Left ventricle myocardium superior (tissue), 1 donor: Measurements from ENCODE around the gene MRPS17. TPM values are rescaled to one million over a fixed set of nuclear protein-coding genes. Genes with fewer than 3 reads are reported as not detected.
"Not testable (repeated sequence)": the region's sequence is repeated elsewhere in the genome, so short reads cannot be mapped to it uniquely, and the experiment has no call there.

Source experiments
- ATAC-seq: fragments of 200-7000 bp; cut with Tn5 transposase; one replicate; pipeline ENCODE4 v1.9.1; 2020; ENCODE audit warnings: mild to moderate bottlenecking, moderate library complexity
- DNase-seq: peaks from one replicate; pipeline ENCODE4 v3.0.0-alpha.2; 2020
- intact Hi-C: fragments of 100-400 bp; cut with micrococcal nuclease; formaldehyde crosslinking; loops from one replicate; pipeline ENCODE4 v1.11.0; 2022
- long read RNA-seq: library from polyadenylated mRNA; unstranded; transcript quantifications from one replicate; pipeline ENCODE4 v2.0.0, GENCODE V29; 2021
- total RNA-seq: library from RNA; stranded (reverse); fragmentation: NEBNext Ultra II Directional; extraction: Animal tissue kit (Norgen Biotek cat#: 25700); gene quantifications from one replicate; pipeline ENCODE4 v1.2.1, GENCODE V29; 2021
- donor health status: DM: no; HTN: yes; CAD: no; lungs with severe emphysema.

MRPS17 gene
- total RNA-seq, result 23.2 TPM
- long read RNA-seq, transcript MRPS17-201 (3 exons, 1,845 nt), result major isoform, 22 of 25 reads
- long read RNA-seq, partial matches to known transcripts, result 0 of 25 reads
- long read RNA-seq, other reads (novel, unspliced or antisense), result 3 of 25 reads

GRCh38 chr7:55951637-55952351 lies at the start of gene MRPS17:
Gene MRPS17 (plus strand): TSS chr7:55951877. CDS start chr7:55953196, 1,319 bp downstream.
- ATAC-seq (peak; percentile 100), DNase-seq (peak; percentile 95)
- intact Hi-C loops, result no loop called here

- intact Hi-C loops, result no loop called here
- DNase-seq, result no peak
- ATAC-seq, result no peak
Observed at GRCh38 chr7:55903985-55904759, 47.5 kb upstream of the MRPS17 start.

GRCh38 chr7:55912748-55913158 lies 38.9 kb upstream of the MRPS17 start:
- ATAC-seq (no peak), DNase-seq (no peak)
- intact Hi-C loops, result no loop called here

- intact Hi-C loops, result no loop called here
- no peak for DNase-seq
- ATAC-seq, result no peak
Observed at GRCh38 chr7:55917771-55918170, 33.9 kb upstream of the MRPS17 start.

- DNase-seq (no peak), ATAC-seq (no peak)
- intact Hi-C loops, result no loop called here
Observed at GRCh38 chr7:55928006-55928767, 23.5 kb upstream of the MRPS17 start.

DNA sequence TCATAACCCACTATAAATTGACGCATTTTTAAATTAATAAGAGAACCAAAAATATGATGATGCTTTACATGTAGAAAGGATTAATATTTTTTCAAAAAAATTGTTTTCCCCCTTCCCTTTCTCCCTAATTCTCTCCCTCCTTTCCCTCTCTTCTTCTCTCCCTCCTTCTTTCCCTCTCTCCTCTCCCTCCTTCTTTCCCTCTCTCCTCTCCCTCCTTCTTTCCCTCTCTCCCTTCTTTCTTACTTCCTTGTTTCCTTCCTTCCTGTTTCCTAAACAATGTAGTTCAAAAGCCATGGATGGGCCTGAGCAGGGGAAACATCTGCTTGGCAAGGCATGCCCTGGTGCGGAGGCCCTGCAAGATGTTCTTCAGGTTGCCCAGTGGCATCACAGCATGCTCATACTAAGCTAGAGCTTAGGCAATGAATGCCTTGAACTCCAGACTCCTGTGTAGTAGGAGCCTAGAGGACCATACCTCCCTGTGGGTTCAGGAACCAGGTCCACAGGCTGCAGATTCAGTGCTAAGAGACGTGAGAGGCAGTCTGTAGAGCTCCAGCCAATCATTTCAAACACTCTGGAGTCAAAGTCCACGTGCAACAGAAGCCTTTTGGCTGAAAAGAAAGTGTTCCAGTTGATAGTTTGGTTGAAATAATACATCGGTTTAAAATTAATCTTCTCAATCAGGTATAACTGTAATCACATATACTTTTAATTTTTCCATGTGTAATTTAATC lies 20.1 kb upstream of the MRPS17 start:
- ATAC-seq (no peak), DNase-seq (no peak)
- intact Hi-C loops, result no loop called here

- DNase-seq (no peak), ATAC-seq (no peak)
- intact Hi-C loops, result no loop called here
Observed at GRCh38 chr7:55939514-55940123, 12.1 kb upstream of the MRPS17 start.

DNA sequence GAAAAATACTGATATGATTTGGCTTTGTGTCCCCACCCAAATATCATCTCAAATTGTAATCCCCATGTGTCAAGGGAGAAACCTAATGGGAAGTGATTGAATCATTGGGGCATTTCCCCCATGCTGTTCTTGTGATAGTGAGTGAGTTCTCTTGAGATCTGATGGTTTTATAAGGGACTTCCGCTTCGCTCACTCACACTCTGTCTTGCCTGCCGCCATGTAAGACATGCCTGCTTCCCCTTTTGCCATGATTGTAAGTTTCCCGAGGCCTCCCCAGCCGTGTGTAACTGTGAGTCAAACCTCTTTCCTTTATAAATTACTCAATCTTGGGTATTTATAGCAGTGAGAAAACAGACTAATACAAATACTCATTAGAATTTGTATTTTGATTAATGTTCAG lies 5.1 kb upstream of the MRPS17 start:
- ATAC-seq, result no peak
- intact Hi-C loops, result no loop called here

DNA sequence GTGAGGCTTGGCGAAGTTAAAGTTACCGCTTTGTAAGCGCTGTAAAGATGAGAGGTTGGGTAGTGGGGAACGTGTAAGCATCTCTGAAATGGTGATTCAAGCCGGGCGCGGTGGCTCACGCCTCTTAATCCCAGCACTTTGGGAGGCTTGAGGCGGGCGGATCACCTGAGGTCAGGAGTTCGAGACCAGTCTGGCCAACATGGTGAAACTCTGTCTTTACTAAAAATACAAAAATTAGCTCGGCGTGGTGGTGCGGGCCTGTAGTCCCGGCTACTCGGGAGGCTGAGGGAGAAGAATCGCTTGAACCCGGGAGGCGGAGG lies 635 bp downstream of the MRPS17 start:
- ATAC-seq, result not testable (repeated sequence)

More for the DNA sequence above, 5.1 kb upstream of the MRPS17 start:
- no peak for DNase-seq

GRCh38 chr7:55953707-55954475 lies 2.2 kb downstream of the MRPS17 start:
- ATAC-seq (no peak), DNase-seq (no peak)
- intact Hi-C loops, result no loop called here

More for the DNA sequence above, 635 bp downstream of the MRPS17 start:
- DNase-seq, intact Hi-C loops: not testable (repeated sequence)

GRCh38 chr7:55957190-55957589 lies 5.5 kb downstream of the MRPS17 start:
- intact Hi-C loops, result no loop called here
- ATAC-seq (no peak), DNase-seq (no peak)

DNA sequence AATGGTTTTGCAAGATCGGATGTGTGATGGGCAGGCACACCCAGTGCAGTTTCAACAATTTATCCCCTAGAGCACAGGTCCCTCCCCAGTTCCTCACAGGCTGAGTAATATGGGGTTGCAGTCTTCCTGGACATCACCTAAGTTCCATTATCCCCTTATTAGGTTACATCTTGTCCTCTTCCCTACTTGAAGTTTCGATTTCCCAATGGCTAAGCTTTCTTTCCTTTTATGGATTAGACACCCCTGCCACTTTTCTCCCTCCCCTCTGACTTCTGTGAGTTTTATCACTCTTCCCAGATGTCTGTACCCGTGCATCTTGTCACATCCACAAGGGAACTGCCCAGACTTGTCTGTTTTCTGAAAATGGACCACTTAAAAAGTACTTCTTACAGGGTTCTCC lies 10.3 kb downstream of the MRPS17 start:
- intact Hi-C loops, result no loop called here
- no peak for ATAC-seq
- DNase-seq, result no peak

DNA sequence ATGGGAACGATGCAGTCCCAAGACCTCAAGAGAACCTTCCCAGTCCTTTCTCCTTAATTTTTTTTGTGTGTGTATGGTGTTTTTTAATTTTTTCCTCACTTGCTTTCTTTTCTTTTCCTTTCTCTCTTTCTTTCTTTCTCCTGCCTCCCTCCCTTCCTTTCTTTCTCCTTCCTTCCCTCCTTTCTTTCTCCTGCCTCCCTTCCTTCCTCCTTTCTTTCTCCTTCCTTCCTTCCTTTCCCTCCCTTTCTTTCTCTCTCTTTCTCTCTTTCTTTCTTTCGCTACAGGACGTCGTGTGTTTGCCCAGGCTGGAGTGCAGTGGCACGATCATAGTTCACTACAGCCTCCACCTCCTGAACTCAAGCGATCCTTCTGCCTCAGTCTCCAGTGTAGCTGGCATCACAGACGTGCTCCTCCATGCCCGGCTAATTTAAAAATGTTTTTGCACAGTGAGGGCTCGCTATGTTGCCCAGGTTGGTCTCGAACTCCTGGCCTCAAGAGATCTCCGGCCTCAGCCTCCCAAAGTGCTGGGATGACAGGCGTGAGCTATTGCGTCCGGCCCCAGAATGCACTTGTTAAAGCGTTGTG lies 12.0 kb downstream of the MRPS17 start:
- intact Hi-C loops, result no loop called here
- no peak for ATAC-seq
- DNase-seq, result no peak

DNA sequence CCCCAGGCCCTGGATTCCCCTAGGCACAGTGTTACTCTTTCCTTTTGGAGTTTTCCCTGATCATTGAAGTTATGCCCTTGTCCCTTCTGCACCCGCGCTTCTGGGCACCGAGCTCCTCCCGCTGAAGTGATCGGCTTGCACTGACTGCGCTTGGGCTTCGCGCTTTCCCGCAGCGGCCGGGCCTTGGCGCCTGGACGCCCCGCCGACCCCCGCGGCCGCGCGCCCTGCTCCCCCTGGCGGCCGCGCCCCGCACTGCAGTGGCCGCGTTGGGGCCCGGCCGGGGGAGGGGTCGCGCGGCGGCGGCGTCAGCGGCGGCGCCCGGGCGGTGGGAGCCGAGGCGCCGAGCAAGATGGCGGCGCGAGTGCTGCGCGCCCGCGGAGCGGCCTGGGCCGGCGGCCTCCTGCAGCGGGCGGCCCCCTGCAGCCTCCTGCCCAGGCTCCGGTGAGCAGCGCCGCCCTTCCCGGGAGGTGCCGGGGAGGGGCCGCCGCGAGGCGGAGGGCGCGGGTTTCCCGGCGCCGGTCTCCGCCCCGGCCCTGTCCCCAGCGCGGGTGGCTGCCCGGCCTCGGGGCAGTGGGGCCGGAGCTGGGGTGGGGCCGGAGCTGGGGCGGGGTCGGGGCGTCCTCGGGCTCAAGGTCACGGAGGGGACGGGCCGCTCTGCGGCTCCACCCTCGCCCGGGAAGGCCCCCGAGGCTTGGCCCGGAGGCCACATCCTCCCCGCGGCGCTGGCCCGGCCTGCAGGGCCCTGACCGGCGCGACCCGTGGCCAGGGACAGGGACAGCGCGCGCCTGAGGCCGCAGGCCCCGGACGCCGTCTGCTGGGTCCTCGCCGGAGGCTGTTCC lies 12.8 kb downstream of the MRPS17 start, which contains the start of gene NIPSNAP2:
TSS of gene NIPSNAP2 (plus strand) at position 325 of the 839 bp plus-strand sequence. CDS start at position 350, 25 bp downstream.
- DNase-seq (peak; percentile 93), ATAC-seq (peak; percentile 95)
- intact Hi-C loops, result no loop called here

DNA sequence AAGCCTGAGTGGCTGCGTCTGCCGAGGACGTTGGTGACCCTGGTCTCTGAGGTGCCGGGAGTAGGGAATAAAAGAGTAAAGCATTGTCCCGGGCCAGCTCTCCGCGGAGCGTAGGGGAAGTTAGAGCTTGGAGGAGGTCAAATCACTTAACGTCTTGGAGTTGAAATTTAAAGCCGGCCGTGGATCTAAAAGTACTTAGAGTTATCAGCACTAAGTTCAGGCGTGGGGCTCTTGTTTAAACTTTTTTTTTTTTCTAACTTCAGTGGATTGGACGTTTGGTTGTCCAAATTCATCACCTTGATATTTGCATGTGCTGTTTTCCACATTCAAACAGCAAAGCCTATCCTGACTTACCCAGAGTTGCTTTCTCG lies 13.4 kb downstream of the MRPS17 start:
- DNase-seq (no peak), ATAC-seq (no peak)
- intact Hi-C loops, result no loop called here

GRCh38 chr7:55965805-55966421 lies 14.2 kb downstream of the MRPS17 start:
- ATAC-seq (peak; percentile 60), DNase-seq (peak; percentile 62)
- intact Hi-C loops, result no loop called here
